Measurements from ENCODE around the gene HLA-DQB1.
"Not testable (repeated sequence)": the region's sequence is repeated elsewhere in the genome, so short reads cannot be mapped to it uniquely, and the experiment has no call there.

HLA-DQB1 gene

GRCh38 chr6:32655203-32655710, 11.2 kb downstream of the HLA-DQB1 start:
- Histone ChIP-seq H2BK15ac (replicated peaks; ENCODE audit: low read depth) (no peak overlapping the region), H3K56ac (ENCODE audit: low read length) (no peak overlapping the region), H3K4me1 (ENCODE audit: control insufficient read depth, low read depth, low read length) (no peaks in the 10 kb centered on the region), H3K79me2 (ENCODE audit: control insufficient read depth, insufficient read depth, low read length) (no peaks in the 10 kb centered on the region), H3K18ac (ENCODE audit: low read length) (no peak overlapping the region), H3K36me3 (ENCODE audit: control insufficient read depth, insufficient read depth, low read length) (no peaks in the 10 kb centered on the region), H2AK5ac (ENCODE audit: low read length) (no peak overlapping the region), H2BK120ac (ENCODE audit: low read depth, low read length) (no peak overlapping the region), H3K27me3 (ENCODE audit: insufficient read depth, low read length, poor library complexity) (no peaks in the 10 kb centered on the region), H3K79me1 (ENCODE audit: low read length) (no peaks in the 10 kb centered on the region), H3K23ac (ENCODE audit: low read length) (no peak overlapping the region), H3K27ac (ENCODE audit: low read depth, low read length) (no peak overlapping the region), H3K4me3 (ENCODE audit: low read length) (no peak overlapping the region), H3K4ac (ENCODE audit: low read depth, low read length) (no peak overlapping the region), H4K8ac (ENCODE audit: low read depth, low read length) (no peak overlapping the region), H3K9ac (ENCODE audit: low read length) (no peak overlapping the region), H2BK5ac (ENCODE audit: low read length) (no peak overlapping the region), H3K4me2 (ENCODE audit: low read length) (no peak overlapping the region), H4K5ac (ENCODE audit: low read length) (no peak overlapping the region)
- no CpG with 5 or more reads among the region's 2 CpGs for WGBS (ENCODE audit: extremely low coverage, insufficient coverage, low lambda C conversion rate)
- DNase-seq, result no peak

DNA sequence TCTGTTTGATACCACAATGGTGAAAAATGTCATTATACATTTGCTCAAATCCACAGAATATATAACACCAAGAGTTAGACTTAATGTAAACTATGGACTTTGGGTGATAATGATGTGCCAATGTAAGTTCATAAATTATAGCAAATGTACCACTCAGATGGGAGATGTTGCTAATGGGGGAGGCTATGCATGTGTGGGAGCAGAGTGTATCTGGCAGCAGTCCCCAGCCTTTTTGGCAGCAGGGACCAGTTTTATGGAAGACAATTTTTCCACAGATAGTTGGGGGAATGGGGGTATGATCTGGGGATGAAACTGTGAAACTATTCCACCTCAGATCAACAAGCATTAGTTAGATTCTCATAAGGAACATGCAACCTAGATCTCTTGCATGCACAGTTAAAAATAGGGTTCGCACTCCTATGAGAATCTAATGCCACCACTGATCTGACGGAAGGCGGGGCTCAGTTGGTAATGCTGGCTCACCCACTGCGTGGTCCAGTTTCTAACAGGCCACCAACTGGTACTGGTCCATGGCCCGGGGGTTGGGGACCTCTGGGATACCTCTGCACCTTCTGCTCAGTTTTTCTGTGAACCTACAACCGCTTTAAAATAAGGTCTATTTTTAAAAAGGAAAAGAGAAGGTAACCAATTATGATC, 21.3 kb downstream of the HLA-DQB1 start:
- WGBS (ENCODE audit: extremely low coverage, insufficient coverage, low lambda C conversion rate), result no CpG with 5 or more reads among the region's 6 CpGs
- no peak overlapping the region for H3K4me2 ChIP-seq (ENCODE audit: low read length)

DNA sequence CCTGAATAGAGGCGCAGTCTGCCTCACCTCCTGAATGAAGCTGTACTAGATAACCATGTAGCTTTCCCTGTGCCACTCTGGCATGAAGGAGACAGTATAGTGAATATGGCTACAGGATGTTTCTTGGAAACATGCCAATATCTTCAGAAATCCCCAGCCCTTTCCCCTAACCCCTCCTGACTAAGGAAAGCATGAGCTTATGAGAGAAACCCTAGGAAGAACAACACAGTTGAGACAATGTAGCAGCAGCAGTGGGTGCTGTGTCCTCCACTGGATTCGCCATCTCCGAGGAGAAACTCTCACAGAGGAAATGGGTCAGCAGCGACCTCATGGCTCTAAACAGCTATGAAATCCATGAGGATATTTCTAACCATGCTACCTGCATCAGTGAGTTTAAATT, 22.6 kb downstream of the HLA-DQB1 start:
- no peaks in the 10 kb centered on the region for H3K79me1 ChIP-seq (ENCODE audit: low read length)
- WGBS (ENCODE audit: extremely low coverage, insufficient coverage, low lambda C conversion rate), result no CpG with 5 or more reads among the region's 4 CpGs
- H3K23ac ChIP-seq (ENCODE audit: low read length), result no peak overlapping the region

More for the DNA sequence above, 21.3 kb downstream of the HLA-DQB1 start:
- H4K8ac ChIP-seq (ENCODE audit: low read depth, low read length), result no peak overlapping the region
- no peaks in the 10 kb centered on the region for H3K4me1 ChIP-seq (ENCODE audit: control insufficient read depth, low read depth, low read length)
- H3K56ac ChIP-seq (ENCODE audit: low read length), result no peak overlapping the region
- no peak overlapping the region for H4K5ac ChIP-seq (ENCODE audit: low read length)
- no peak overlapping the region for H3K4ac ChIP-seq (ENCODE audit: low read depth, low read length)
- no peak overlapping the region for H3K9ac ChIP-seq (ENCODE audit: low read length)
- no peak overlapping the region for H2BK15ac ChIP-seq (replicated peaks; ENCODE audit: low read depth)
- no peaks in the 10 kb centered on the region for H3K27me3 ChIP-seq (ENCODE audit: insufficient read depth, low read length, poor library complexity)
- H3K27ac ChIP-seq (ENCODE audit: low read depth, low read length), result no peak overlapping the region
- H3K18ac ChIP-seq (ENCODE audit: low read length), result no peak overlapping the region
- no peak overlapping the region for H2BK5ac ChIP-seq (ENCODE audit: low read length)
- no peak overlapping the region for H3K23ac ChIP-seq (ENCODE audit: low read length)
- no peak overlapping the region for H3K4me3 ChIP-seq (ENCODE audit: low read length)
- no peak overlapping the region for H2BK120ac ChIP-seq (ENCODE audit: low read depth, low read length)
- no peaks in the 10 kb centered on the region for H3K36me3 ChIP-seq (ENCODE audit: control insufficient read depth, insufficient read depth, low read length)
- H2AK5ac ChIP-seq (ENCODE audit: low read length), result no peak overlapping the region
- H3K79me2 ChIP-seq (ENCODE audit: control insufficient read depth, insufficient read depth, low read length), result no peaks in the 10 kb centered on the region
- DNase-seq, result no peak
- no peaks in the 10 kb centered on the region for H3K79me1 ChIP-seq (ENCODE audit: low read length)

DNA sequence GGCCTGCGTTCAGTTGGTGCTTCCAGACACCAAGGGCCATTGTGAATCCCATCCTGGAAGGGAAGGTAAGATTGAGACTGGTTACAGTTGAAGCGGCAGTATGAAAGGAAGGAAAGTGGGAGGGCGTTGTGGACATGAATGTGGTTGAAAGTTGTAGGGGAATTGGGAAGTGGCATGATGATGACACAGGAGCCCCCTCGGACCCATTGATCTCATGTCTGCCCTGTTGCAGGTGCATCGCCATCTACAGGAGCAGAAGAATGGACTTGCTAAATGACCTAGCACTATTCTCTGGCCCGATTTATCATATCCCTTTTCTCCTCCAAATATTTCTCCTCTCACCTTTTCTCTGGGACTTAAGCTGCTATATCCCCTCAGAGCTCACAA, 23.7 kb downstream of the HLA-DQB1 start:
- no peak overlapping the region for H3K18ac ChIP-seq (ENCODE audit: low read length)
- H3K9ac ChIP-seq (ENCODE audit: low read length), result no peak overlapping the region
- no peaks in the 10 kb centered on the region for H3K36me3 ChIP-seq (ENCODE audit: control insufficient read depth, insufficient read depth, low read length)
- DNase-seq, result no peak
- H2BK15ac ChIP-seq (replicated peaks; ENCODE audit: low read depth), result no peak overlapping the region
- whole genome bisulfite sequencing (ENCODE audit: extremely low coverage, insufficient coverage, low lambda C conversion rate), result no CpG with 5 or more reads among the region's 6 CpGs
- H2BK120ac ChIP-seq (ENCODE audit: low read depth, low read length), result no peak overlapping the region
- H3K27ac ChIP-seq (ENCODE audit: low read depth, low read length), result no peak overlapping the region
- no peak overlapping the region for H4K8ac ChIP-seq (ENCODE audit: low read depth, low read length)
- no peak overlapping the region for H2BK5ac ChIP-seq (ENCODE audit: low read length)
- no peak overlapping the region for H3K4ac ChIP-seq (ENCODE audit: low read depth, low read length)
- no peak overlapping the region for H4K5ac ChIP-seq (ENCODE audit: low read length)
- H3K56ac ChIP-seq (ENCODE audit: low read length), result no peak overlapping the region
- H3K4me1 ChIP-seq (ENCODE audit: control insufficient read depth, low read depth, low read length), result no peaks in the 10 kb centered on the region
- no peak overlapping the region for H3K4me3 ChIP-seq (ENCODE audit: low read length)
- H3K23ac ChIP-seq (ENCODE audit: low read length), result no peak overlapping the region
- no peaks in the 10 kb centered on the region for H3K27me3 ChIP-seq (ENCODE audit: insufficient read depth, low read length, poor library complexity)
- no peak overlapping the region for H2AK5ac ChIP-seq (ENCODE audit: low read length)
- no peak overlapping the region for H3K4me2 ChIP-seq (ENCODE audit: low read length)
- H3K79me1 ChIP-seq (ENCODE audit: low read length), result no peaks in the 10 kb centered on the region
- H3K79me2 ChIP-seq (ENCODE audit: control insufficient read depth, insufficient read depth, low read length), result no peaks in the 10 kb centered on the region

More for the DNA sequence above, 22.6 kb downstream of the HLA-DQB1 start:
- Histone ChIP-seq H3K4me2 (ENCODE audit: low read length) (no peak overlapping the region), H3K36me3 (ENCODE audit: control insufficient read depth, insufficient read depth, low read length) (no peaks in the 10 kb centered on the region), H4K8ac (ENCODE audit: low read depth, low read length) (no peak overlapping the region), H3K9ac (ENCODE audit: low read length) (no peak overlapping the region), H3K4me3 (ENCODE audit: low read length) (no peak overlapping the region), H2BK120ac (ENCODE audit: low read depth, low read length) (no peak overlapping the region), H3K56ac (ENCODE audit: low read length) (no peak overlapping the region), H3K27ac (ENCODE audit: low read depth, low read length) (no peak overlapping the region), H3K79me2 (ENCODE audit: control insufficient read depth, insufficient read depth, low read length) (no peaks in the 10 kb centered on the region), H2BK15ac (replicated peaks; ENCODE audit: low read depth) (no peak overlapping the region), H4K5ac (ENCODE audit: low read length) (no peak overlapping the region), H2BK5ac (ENCODE audit: low read length) (no peak overlapping the region), H3K4ac (ENCODE audit: low read depth, low read length) (no peak overlapping the region), H3K18ac (ENCODE audit: low read length) (no peak overlapping the region), H3K27me3 (ENCODE audit: insufficient read depth, low read length, poor library complexity) (no peaks in the 10 kb centered on the region), H2AK5ac (ENCODE audit: low read length) (no peak overlapping the region), H3K4me1 (ENCODE audit: control insufficient read depth, low read depth, low read length) (no peaks in the 10 kb centered on the region)
- no peak for DNase-seq

GRCh38 chr6:32641785-32642719, 24.4 kb downstream of the HLA-DQB1 start:
- not testable (repeated sequence) for H3K4me2 ChIP-seq (ENCODE audit: low read length); H2BK120ac ChIP-seq (ENCODE audit: low read depth, low read length); H3K18ac ChIP-seq (ENCODE audit: low read length); H2BK5ac ChIP-seq (ENCODE audit: low read length); H3K4ac ChIP-seq (ENCODE audit: low read depth, low read length); H3K36me3 ChIP-seq (ENCODE audit: control insufficient read depth, insufficient read depth, low read length); H2AK5ac ChIP-seq (ENCODE audit: low read length); H3K27ac ChIP-seq (ENCODE audit: low read depth, low read length); H3K56ac ChIP-seq (ENCODE audit: low read length); H3K4me3 ChIP-seq (ENCODE audit: low read length); H4K8ac ChIP-seq (ENCODE audit: low read depth, low read length); H2BK15ac ChIP-seq (replicated peaks; ENCODE audit: low read depth); H3K79me2 ChIP-seq (ENCODE audit: control insufficient read depth, insufficient read depth, low read length); H3K23ac ChIP-seq (ENCODE audit: low read length); DNase-seq; H3K79me1 ChIP-seq (ENCODE audit: low read length); H3K9ac ChIP-seq (ENCODE audit: low read length); H3K4me1 ChIP-seq (ENCODE audit: control insufficient read depth, low read depth, low read length); H3K27me3 ChIP-seq (ENCODE audit: insufficient read depth, low read length, poor library complexity); H4K5ac ChIP-seq (ENCODE audit: low read length)
- WGBS (ENCODE audit: extremely low coverage, insufficient coverage, low lambda C conversion rate), result no CpG with 5 or more reads among the region's 2 CpGs

All from mesendoderm (in vitro differentiated cells).